ENCODE data around the gene CCND2. TPM values are rescaled to one million over a fixed set of nuclear protein-coding genes. Genes with fewer than 3 reads are reported as not detected.

The CCND2 gene
- total and polyA plus RNA-seq, 2 experiments from 2014 or later: 75.6 to 224 TPM

DNA sequence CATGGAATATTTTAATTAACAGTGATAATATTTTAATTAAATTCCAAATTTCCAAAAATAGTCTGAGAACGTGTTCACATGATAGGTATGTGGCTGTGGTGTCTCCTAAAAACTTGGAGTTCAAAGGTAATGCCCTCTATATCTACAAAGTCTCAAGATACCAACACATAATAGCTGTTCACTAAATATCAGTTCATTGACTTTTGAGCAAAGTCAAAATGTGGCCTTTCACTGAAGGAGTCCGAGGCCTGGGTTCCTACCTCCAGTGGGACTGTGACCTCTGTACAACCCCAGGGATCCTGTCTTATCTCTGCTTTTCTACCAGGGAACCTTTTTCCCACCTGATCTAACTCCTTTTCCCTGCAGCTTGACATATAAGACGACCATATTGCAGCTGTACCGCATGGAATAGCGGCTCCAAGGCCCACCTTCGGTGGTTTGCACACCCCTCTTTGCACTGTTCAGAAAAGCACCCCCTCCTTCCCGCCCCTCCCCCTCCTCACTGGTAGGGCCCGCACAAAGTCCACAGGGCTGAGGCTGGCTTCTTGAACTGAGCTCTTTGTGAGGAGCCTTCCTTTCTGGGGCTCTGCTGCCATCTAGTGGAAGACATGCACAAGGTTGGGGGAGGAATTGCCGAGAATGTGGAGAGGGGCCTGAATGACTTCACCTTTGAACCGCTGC is 3.1 kb downstream of the CCND2 start (continued):
- TF ChIP-seq, protein P1, sequence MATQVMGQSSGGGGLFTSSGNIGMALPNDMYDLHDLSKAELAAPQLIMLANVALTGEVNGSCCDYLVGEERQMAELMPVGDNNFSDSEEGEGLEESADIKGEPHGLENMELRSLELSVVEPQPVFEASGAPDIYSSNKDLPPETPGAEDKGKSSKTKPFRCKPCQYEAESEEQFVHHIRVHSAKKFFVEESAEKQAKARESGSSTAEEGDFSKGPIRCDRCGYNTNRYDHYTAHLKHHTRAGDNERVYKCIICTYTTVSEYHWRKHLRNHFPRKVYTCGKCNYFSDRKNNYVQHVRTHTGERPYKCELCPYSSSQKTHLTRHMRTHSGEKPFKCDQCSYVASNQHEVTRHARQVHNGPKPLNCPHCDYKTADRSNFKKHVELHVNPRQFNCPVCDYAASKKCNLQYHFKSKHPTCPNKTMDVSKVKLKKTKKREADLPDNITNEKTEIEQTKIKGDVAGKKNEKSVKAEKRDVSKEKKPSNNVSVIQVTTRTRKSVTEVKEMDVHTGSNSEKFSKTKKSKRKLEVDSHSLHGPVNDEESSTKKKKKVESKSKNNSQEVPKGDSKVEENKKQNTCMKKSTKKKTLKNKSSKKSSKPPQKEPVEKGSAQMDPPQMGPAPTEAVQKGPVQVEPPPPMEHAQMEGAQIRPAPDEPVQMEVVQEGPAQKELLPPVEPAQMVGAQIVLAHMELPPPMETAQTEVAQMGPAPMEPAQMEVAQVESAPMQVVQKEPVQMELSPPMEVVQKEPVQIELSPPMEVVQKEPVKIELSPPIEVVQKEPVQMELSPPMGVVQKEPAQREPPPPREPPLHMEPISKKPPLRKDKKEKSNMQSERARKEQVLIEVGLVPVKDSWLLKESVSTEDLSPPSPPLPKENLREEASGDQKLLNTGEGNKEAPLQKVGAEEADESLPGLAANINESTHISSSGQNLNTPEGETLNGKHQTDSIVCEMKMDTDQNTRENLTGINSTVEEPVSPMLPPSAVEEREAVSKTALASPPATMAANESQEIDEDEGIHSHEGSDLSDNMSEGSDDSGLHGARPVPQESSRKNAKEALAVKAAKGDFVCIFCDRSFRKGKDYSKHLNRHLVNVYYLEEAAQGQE (IDR thresholded peaks at IDR 0.05; ENCODE audit: unreplicated experiment): peak; percentile 4
- TF ChIP-seq STAT1 (IDR thresholded peaks at IDR 0.05; ENCODE audit: unreplicated experiment): no peak
- TF ChIP-seq ETS1 (IDR thresholded peaks at IDR 0.05): no peak
- TF ChIP-seq CREB1 (CRISPR knock-in tag; IDR thresholded peaks at IDR 0.05; ENCODE audit: low read depth): no peak
- TF ChIP-seq ZNF114 (CRISPR knock-in tag; IDR thresholded peaks at IDR 0.05): no peak
- no peak for TF ChIP-seq JUNB (IDR thresholded peaks at IDR 0.05; ENCODE audit: unreplicated experiment)
- peak; percentile 40; the same call in 1 of the 2 replicates for TF ChIP-seq POLR2AphosphoS5 (IDR thresholded peaks at IDR 0.05; ENCODE audit: low read depth)
- TF ChIP-seq CTCF (conservative IDR thresholded peaks at IDR 0.05; ENCODE audit: low read depth in 2 of 2): peak; percentile 96 to 98

- Histone ChIP-seq H3K4me2 (peak overlapping the region; percentile 64), H4K20me1 (replicated peaks; ENCODE audit: insufficient read depth) (peaks cover 48% of the 10 kb centered on the region), H3K79me2 (replicated peaks; ENCODE audit: insufficient read depth) (peaks cover 81% of the 10 kb centered on the region), H3K36me3 (ENCODE audit: insufficient read depth) (peaks cover 55% of the 10 kb centered on the region), H3K27ac (ENCODE audit: low read depth) (peak overlapping the region; percentile 34; the same call in 1 of the 2 replicates), H2AFZ (no peak overlapping the region), H3K4me1 (ENCODE audit: insufficient read depth) (peaks cover 34% of the 10 kb centered on the region), H3F3A (replicated peaks; ENCODE audit: low read depth) (peaks cover 31% of the 10 kb centered on the region), H3K9me2 (ENCODE audit: insufficient read depth) (no peaks in the 10 kb centered on the region), H3K27me3 (ENCODE audit: insufficient read depth) (peaks cover 4% of the 10 kb centered on the region), H3K4me3 (peak overlapping the region; percentile 29)
- Mint-ChIP-seq H3K36me3 (ENCODE audit: low read depth) (peaks cover 78% of the 10 kb centered on the region), H3K4me1 (peaks cover 55% of the 10 kb centered on the region), H3K27me3 (ENCODE audit: insufficient read depth, low read depth, poor library complexity) (peaks cover 32% of the 10 kb centered on the region), H3K4me3 (peak overlapping the region; percentile 87), H3K9me3 (peaks cover 2% of the 10 kb centered on the region; the same call in 2 of the 3 replicates), H3K27ac (peak overlapping the region; percentile 88)
- no peak for ATAC-seq
- no peak for DNase-seq (ENCODE audit: low spot score)
- TF ChIP-seq, protein P1 (IDR thresholded peaks at IDR 0.05; ENCODE audit: unreplicated experiment): no peak
- TF ChIP-seq JUNB (IDR thresholded peaks at IDR 0.05; ENCODE audit: unreplicated experiment) (no peak), ETS1 (IDR thresholded peaks at IDR 0.05) (no peak), NANOG (IDR thresholded peaks at IDR 0.05; ENCODE audit: borderline replicate concordance) (no peak), STAT1 (IDR thresholded peaks at IDR 0.05; ENCODE audit: unreplicated experiment) (no peak), ZNF114 (CRISPR knock-in tag; IDR thresholded peaks at IDR 0.05) (no peak), POLR2AphosphoS5 (IDR thresholded peaks at IDR 0.05; ENCODE audit: low read depth) (no peak), ZNF331 (CRISPR knock-in tag; IDR thresholded peaks at IDR 0.05; ENCODE audit: low read depth) (no peak), EZH2phosphoT487 (IDR thresholded peaks at IDR 0.05; ENCODE audit: unreplicated experiment) (no peak), EZH2 (IDR thresholded peaks at IDR 0.05; ENCODE audit: low read depth, unreplicated experiment) (no peak), CTCF (conservative IDR thresholded peaks at IDR 0.05; ENCODE audit: low read depth in 2 of 2) (no peak)
Measured at GRCh38 chr12:4277205-4277543, 3.6 kb downstream of the CCND2 start.
